Activated CD8-positive, alpha-beta memory T cell treated with anti-CD3 and anti-CD28 coated beads, Interleukin-2, amount 10 ng/mL, durations not matched to agents 7 days and 5 days (primary cell): ENCODE measurements around the gene MRPL2. TPM values are rescaled to one million over a fixed set of nuclear protein-coding genes. Genes with fewer than 3 reads are reported as not detected.

Experiments used
- total RNA-seq, 2 experiments: library from RNA; stranded (reverse); gene quantifications; one replicate each; pipeline ENCODE4 v1.2.3, GENCODE V29; 2021

The MRPL2 gene
- total RNA-seq, 2 experiments from 2014 or later, result 64.2 to 71.0 TPM

Other genes starting within 250 kb of the MRPL2 start
- 100 to 1,000 TPM in 1 of 2 experiments, 10 to 100 TPM in 1; 73.5 to 105 TPM for gene RPL7L1, start 179.8 kb downstream of the MRPL2 start, total RNA-seq
- not detected for gene PTCRA, start 143.4 kb downstream of the MRPL2 start, total RNA-seq
- 10 to 100 TPM; 44.1 to 56.4 TPM for gene CNPY3, start 130.0 kb downstream of the MRPL2 start, total RNA-seq
- under 1 TPM; 0.26 to 0.70 TPM for gene GNMT, start 98.7 kb downstream of the MRPL2 start, total RNA-seq
- 10 to 100 TPM; 24.7 to 26.3 TPM for gene PEX6, start 80.3 kb downstream of the MRPL2 start, total RNA-seq
- 10 to 100 TPM; 53.0 to 58.4 TPM for gene PPP2R5D, start 74.9 kb downstream of the MRPL2 start, total RNA-seq
- gene MEA1, start 45.5 kb downstream of the MRPL2 start, total RNA-seq, result 10 to 100 TPM; 61.8 to 75.2 TPM
- 10 to 100 TPM; 62.6 to 75.1 TPM for gene KLHDC3, start 45.2 kb downstream of the MRPL2 start, total RNA-seq
- 10 to 100 TPM; 60.9 to 71.8 TPM for gene RRP36, start 37.8 kb downstream of the MRPL2 start, total RNA-seq
- gene CUL7, start 5.6 kb downstream of the MRPL2 start, total RNA-seq, result 10 to 100 TPM; 10.4 to 12.0 TPM
- 10 to 100 TPM; 15.1 to 16.4 TPM for gene KLC4, start 197 bp upstream of the MRPL2 start, total RNA-seq
- gene PTK7, start 16.9 kb upstream of the MRPL2 start, total RNA-seq, result under 1 TPM; 0.33 to 0.85 TPM
- gene SRF, start 111.8 kb upstream of the MRPL2 start, total RNA-seq, result 10 to 100 TPM; 45.0 to 53.2 TPM
- 10 to 100 TPM; 49.9 to 71.3 TPM for gene CUL9, start 122.8 kb upstream of the MRPL2 start, total RNA-seq
- 10 to 100 TPM; 54.0 to 60.0 TPM for gene DNPH1, start 170.0 kb upstream of the MRPL2 start, total RNA-seq
- under 1 TPM; 0.20 to 0.80 TPM for gene TTBK1, start 184.0 kb upstream of the MRPL2 start, total RNA-seq
- not detected for gene SLC22A7, start 238.8 kb upstream of the MRPL2 start, total RNA-seq
- under 1 TPM; 0.50 to 0.66 TPM for gene CRIP3, start 249.4 kb upstream of the MRPL2 start, total RNA-seq